Measurements from ENCODE around the gene SH3GL1. TPM values are rescaled to one million over a fixed set of nuclear protein-coding genes. Genes with fewer than 3 reads are reported as not detected.

The SH3GL1 gene
- total RNA-seq (2022): 40.7 and 42.0 TPM in 2 replicates
- percentile 60 among the genes with signal in this experiment for Bru-seq, nascent RNA
- percentile 71 among the genes with signal in this experiment for BruChase-seq, experiment 1, labeled RNA remaining after a 6-hour chase
- BruChase-seq, experiment 2, labeled RNA remaining after a 2-hour chase: percentile 66 among the genes with signal in this experiment
- long read RNA-seq, transcript SH3GL1-201 (10 exons, 2,516 nt): major isoform, 31 of 93 reads
- long read RNA-seq, partial matches to known transcripts: 2 of 93 reads
- long read RNA-seq, other reads (novel, unspliced or antisense): 59 of 93 reads

DNA sequence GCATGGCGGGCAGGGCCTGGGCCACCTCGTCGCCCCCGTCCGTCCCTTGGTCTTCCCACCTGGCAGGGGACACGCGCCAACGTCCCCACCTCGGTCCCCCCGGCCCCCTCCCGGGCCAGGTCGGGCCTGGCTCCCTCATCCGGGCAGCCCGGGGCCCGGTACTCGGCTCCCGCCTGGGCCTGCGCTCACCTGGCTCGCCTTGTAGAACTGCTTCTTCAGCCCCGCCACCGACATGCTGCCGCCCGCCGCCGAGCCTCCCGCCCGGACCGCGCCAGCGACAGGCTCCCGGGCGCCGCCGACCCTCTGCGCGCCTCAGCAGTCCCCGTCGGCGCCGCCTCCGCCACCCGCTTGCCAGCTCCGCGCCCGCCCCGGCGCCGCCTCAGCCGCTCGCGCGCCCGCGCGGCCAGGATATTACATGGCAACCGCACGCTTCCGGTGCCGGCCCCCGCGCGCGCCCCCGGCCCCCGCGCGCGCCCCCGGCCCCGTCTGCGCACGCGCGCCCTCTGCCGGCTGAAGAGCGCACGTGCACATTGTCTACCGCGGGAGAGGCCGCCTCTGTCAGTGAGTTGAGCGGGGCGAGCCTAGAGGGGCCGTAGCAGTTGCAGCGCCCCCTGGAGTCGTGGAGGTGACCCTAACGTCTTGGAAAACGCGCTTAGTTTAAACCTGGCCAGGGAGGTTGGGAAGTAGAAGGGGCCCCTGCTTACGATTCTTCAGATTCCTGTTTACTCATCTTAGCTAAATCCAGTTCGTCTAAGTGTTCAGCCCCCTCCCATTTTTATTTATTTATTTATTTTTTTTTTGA is at the start of gene SH3GL1:
SH3GL1 (minus strand) TSS at position 413 of the 802 bp plus-strand sequence; CDS start at position 234, 179 bp downstream.
- H3K9me3 Mint-ChIP-seq (ENCODE audit: low read depth, unreplicated experiment): no peaks in the 10 kb centered on the region
- peak; percentile 90 for TF ChIP-seq CTCF (IDR thresholded peaks at IDR 0.05; ENCODE audit: unreplicated experiment)
- peaks cover 32% of the 10 kb centered on the region for H3K36me3 Mint-ChIP-seq (ENCODE audit: insufficient read depth, unreplicated experiment)
- peak within 1 kb of the TSS; percentile 76 for H3K4me3 Mint-ChIP-seq (ENCODE audit: low read depth, unreplicated experiment)
- H3K4me1 Mint-ChIP-seq (ENCODE audit: low read depth, unreplicated experiment): no peaks in the 10 kb centered on the region
- peak; percentile 79 for DNase-seq
- peak within 1 kb of the TSS; percentile 97 for H3K27ac Mint-ChIP-seq (ENCODE audit: unreplicated experiment)
- BruUV-seq (replicated peaks): no TSS peak
- intact Hi-C loops (cut with micrococcal nuclease; ENCODE audit: unreplicated experiment): no loop called here
- CTCF ChIA-PET: interaction anchor here (0.6 to 1.2 kb wide), 3 partner anchors 23 to 512 kb away, joined by 3 to 8 read pairs (median 5); no protein-coding TSS in a partner anchor
- no peaks in the 10 kb centered on the region for H3K27me3 Mint-ChIP-seq (ENCODE audit: unreplicated experiment)

DNA sequence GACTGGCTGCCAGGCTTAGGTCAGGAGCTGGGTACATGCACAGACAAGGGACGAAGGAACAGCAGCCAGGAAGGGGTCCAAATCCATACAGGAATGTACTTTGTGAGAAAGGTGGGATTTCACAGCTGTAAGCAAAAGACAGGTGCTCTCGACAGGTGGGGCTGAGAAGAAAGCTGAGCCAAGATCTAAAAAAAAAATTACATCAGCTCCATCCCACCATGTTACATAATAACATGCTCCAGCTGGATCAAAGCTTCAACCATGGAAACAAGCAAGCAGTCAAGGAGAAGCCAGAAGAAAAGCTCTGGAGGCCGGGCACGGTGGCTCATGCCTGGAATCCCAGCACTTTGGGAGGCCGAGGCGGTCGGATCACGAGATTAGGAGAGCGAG is 49.3 kb upstream of the SH3GL1 start:
- no peaks in the 10 kb centered on the region for H3K4me1 Mint-ChIP-seq (ENCODE audit: low read depth, unreplicated experiment)
- H3K36me3 Mint-ChIP-seq (ENCODE audit: insufficient read depth, unreplicated experiment): peaks cover 25% of the 10 kb centered on the region
- no peaks in the 10 kb centered on the region for H3K9me3 Mint-ChIP-seq (ENCODE audit: low read depth, unreplicated experiment)
- intact Hi-C loops (cut with micrococcal nuclease; ENCODE audit: unreplicated experiment): no loop called here
- H3K4me3 Mint-ChIP-seq (ENCODE audit: low read depth, unreplicated experiment): no peak overlapping the region
- no TSS peak for BruUV-seq (replicated peaks)
- CTCF ChIA-PET: no interaction called here
- H3K27ac Mint-ChIP-seq (ENCODE audit: unreplicated experiment): no peak overlapping the region
- no peak for DNase-seq
- no peaks in the 10 kb centered on the region for H3K27me3 Mint-ChIP-seq (ENCODE audit: unreplicated experiment)
- no peak for TF ChIP-seq CTCF (IDR thresholded peaks at IDR 0.05; ENCODE audit: unreplicated experiment)

DNA sequence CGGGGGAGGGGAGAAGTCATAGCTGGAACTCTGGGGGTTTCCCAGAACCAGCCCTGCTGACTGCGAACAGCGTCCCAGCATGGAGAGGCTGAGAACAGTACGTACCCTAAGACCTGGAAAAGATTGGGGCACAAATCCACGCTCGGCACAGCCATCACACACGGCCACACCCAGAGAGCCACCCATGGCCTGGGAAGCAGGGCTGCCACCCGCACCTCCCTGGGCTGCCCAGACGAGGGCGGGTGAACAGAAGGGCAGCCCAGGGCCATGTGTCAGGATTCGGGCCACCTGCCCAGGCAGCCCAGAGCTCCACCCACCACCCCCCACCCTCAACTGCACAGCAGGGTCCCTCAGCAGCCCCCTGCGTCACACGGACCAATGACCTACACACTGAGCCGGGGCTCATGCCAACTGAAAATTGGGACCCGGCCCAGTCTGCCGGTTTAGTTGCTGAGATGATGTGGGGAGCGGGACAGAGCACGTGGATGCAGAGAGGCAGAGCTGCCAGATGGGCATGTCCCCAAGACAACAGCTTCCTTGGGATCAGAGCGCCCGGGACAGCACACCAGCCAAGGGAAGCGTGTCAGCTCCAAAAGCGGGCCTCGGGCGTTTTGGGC is 48.8 kb upstream of the SH3GL1 start:
- no TSS peak for BruUV-seq (replicated peaks)
- no peak for TF ChIP-seq CTCF (IDR thresholded peaks at IDR 0.05; ENCODE audit: unreplicated experiment)
- Mint-ChIP-seq H3K4me1 (ENCODE audit: low read depth, unreplicated experiment) (no peaks in the 10 kb centered on the region), H3K27me3 (ENCODE audit: unreplicated experiment) (no peaks in the 10 kb centered on the region), H3K4me3 (ENCODE audit: low read depth, unreplicated experiment) (no peak overlapping the region), H3K9me3 (ENCODE audit: low read depth, unreplicated experiment) (no peaks in the 10 kb centered on the region), H3K27ac (ENCODE audit: unreplicated experiment) (no peak overlapping the region), H3K36me3 (ENCODE audit: insufficient read depth, unreplicated experiment) (peaks cover 30% of the 10 kb centered on the region)
- CTCF ChIA-PET: no interaction called here
- intact Hi-C loops (cut with micrococcal nuclease; ENCODE audit: unreplicated experiment): no loop called here
- DNase-seq: no peak

DNA sequence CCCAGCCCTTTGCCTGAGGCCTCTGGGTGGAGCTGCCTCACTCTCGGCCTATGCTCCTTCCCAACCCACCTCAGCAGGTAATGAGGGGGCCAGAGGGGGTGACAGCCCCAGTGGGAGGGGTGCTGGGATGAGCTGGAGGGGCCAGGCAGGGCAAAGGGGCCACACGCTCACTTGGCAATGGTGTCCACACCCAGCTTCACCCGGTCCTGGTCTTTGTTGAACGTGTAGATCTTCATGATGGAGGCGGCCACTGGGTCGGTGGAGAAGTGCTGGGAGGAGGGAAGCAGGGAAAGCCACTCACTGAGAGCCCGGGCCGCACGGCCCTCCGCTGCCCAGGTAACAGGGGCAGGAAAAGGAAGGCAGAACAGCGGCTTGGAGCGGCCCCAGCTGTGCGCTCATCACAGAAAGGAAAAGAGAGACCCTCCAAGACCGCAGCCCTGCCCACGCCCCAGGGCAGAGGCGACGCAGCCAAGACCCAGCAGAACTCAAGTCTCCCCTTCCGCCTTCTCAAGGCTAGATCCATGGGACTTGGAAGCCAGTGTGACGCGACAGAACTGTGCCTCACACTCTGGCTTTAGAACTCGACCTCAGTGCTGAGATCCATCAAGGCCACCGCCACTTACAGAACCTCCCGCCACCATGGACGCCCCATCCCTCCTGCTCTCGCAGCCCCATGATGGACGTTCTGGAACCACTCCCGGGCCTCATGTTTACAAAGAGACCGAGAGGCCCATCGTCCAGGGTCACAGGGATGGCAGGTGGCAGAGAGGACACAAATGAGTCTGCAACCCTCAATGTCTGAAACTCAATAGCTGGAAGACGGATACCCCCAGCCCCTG is 48.0 kb upstream of the SH3GL1 start:
- Mint-ChIP-seq H3K27me3 (ENCODE audit: unreplicated experiment) (no peaks in the 10 kb centered on the region), H3K4me1 (ENCODE audit: low read depth, unreplicated experiment) (no peaks in the 10 kb centered on the region), H3K9me3 (ENCODE audit: low read depth, unreplicated experiment) (no peaks in the 10 kb centered on the region), H3K36me3 (ENCODE audit: insufficient read depth, unreplicated experiment) (peaks cover 27% of the 10 kb centered on the region), H3K27ac (ENCODE audit: unreplicated experiment) (no peak overlapping the region), H3K4me3 (ENCODE audit: low read depth, unreplicated experiment) (no peak overlapping the region)
- CTCF ChIA-PET: no interaction called here
- no peak for TF ChIP-seq CTCF (IDR thresholded peaks at IDR 0.05; ENCODE audit: unreplicated experiment)
- DNase-seq: no peak
- intact Hi-C loops (cut with micrococcal nuclease; ENCODE audit: unreplicated experiment): no loop called here
- BruUV-seq (replicated peaks): no TSS peak
